GM19328 (cell line): ENCODE measurements around the gene SAP130.
"Not testable (repeated sequence)": the region's sequence is repeated elsewhere in the genome, so short reads cannot be mapped to it uniquely, and the experiment has no call there.

Experiments used
- ATAC-seq: cut with Tn5 transposase; IDR thresholded peaks from one replicate; pipeline ENCODE4 v1.9.1; 2021; ENCODE audit warnings: mild to moderate bottlenecking, moderate library complexity; ENCODE audit not compliant: unreplicated experiment

The SAP130 gene

DNA sequence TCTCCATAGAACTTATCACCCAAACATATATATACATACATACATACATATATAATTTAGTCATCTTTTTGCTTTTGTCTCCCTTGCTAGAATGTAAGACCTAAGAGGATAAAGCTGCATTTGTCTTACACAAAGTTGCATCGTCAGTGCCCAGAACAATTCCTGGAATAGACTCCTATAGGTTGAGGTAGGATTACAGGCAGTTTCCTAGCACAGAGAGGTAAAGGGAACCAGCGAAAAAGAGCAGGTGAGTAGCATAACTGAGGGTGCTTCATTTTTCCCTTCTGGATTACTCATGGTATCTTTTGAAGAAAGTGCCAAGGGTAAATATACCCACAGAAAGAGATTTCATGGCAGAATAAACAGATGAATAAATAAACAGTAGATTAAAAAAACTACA lies 74.0 kb downstream of the SAP130 start:
- no peak for ATAC-seq

DNA sequence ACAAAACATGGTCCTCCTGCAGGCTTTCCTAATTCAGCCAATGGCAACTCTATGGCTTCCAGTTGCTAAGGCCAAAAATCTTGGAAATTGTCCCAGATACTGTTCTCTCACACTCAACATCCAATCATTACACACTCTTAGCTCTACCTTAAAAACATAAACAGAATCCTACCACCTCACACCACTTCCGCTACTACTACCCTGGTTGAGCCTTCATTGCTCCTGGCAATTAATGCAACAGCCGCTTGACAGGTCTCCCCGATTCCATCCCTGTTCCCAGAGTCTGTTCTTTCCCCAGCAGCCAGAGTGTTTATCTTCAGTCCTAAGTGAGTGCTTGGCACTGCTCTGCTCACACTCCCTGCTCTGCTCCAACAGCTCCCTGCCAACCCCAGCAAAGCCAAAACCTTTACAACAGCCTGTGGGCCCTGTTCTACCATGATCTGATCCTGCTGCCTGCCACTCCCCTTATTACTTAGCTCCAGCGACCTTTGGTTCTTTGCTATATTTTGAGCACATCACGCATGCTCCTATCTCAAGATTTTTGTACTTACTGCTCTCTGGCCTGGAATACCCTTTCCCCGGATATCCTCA lies 74.6 kb downstream of the SAP130 start:
- ATAC-seq = no peak

DNA sequence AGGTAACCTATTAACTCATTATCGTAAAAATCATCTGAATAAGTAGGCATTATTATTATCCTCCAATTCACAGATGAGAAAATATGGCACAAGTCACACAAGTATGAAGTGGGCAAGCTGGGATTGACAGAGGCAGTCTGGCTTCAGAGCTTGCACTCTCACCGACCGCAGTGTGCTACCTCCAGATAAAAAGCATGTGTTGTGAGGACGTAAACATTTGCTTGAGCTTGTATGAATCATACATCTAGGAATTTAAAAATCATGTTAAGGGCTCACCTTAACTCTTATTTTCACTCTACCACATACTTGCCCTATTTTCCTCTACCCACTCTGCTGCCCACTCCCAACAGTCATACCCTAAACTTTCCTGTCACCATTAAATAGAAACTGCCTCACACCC lies 76.8 kb downstream of the SAP130 start:
- no peak for ATAC-seq

DNA sequence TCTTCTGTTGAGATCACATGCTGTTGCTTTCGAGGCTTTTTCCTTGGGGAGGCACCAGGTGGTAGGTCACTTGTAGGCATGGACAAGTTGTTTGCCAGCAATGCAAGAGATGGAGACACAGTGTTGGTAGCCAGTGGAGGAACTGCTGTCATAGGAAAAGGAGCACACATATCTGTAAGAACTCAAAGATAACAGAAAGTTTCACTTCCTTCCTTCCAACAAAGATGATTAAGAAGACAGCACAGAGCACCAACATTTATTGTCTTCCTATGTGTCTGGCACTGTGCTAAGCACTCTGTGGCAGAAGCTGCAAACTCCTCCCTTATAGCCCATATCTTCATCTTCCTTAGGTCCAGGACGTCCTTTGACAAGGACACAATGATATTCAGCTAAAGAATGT lies 77.6 kb downstream of the SAP130 start:
- no peak for ATAC-seq

DNA sequence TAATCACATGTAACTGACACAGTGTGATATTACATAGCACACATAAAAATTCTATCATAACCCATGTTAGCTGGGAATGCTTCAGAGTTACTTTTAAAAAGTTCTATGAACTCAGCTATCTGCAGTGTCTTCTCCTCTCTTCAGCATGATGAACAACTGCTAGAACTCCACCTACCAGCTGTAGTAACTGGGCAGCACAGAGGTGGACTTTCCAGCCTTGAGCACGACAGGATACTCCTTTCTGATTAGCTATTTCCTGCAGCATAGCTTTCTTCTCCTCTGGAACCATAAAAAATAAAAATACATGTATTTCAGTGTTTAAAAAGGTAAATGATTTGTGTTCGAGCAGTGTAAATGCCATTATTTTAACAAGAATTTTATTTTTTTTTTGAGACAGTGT lies 82.6 kb downstream of the SAP130 start:
- ATAC-seq = no peak

DNA sequence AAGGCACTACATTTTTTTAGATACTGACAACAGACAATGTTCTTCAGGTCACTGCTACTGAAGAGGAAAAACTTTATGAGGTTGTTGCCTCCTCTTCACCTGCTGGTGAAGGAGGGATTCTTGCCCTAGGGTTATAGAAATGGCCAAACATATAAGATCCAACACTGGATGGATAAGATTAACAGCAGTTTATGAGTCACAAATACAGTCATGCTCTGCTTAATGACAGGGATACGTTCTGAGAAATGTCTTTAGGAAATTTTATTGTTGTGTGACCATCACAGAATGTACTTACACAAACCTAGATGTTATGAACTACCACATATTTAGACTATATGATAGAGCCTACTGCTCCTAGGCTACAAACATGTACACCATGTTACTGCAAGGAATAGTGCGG lies 84.7 kb downstream of the SAP130 start:
- no peak for ATAC-seq

DNA sequence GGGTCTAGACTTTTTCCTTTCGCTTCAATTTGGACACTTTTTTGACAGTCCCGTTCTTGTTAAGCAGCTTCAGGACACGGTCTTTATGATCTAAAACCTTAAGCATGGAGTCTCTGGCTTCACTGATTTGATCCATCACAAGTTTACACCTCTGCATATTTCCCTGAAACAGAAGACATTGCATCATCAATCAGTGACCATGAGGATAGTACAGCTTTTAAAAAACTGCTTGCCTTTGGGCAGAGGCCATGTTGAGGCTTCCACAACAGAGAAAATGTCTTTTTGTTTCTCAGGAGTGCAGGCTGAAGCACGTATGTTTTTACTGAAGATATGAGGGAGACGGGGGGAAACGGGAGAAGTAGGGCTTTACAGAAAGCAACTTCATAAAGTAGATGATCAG lies 85.9 kb downstream of the SAP130 start:
- ATAC-seq = no peak

DNA sequence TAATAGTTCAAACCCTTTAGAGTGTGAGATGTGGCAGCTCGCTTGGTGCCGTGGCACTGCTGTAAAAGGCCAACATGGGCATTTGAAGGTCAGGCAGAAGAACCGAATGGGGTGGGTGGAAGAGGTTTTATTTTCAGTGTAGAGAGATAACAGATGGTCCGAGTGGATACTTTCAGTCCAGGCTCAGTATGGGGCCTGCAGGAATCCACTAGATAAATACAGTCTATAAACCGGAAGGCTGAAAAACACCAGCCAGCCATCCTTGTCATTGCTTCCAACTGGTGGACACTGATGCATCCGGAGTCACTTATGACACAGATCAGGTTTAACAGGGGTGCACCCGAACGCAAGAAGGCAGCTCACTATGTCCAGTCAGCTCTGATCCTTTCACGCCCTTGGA lies 86.4 kb downstream of the SAP130 start:
- no peak for ATAC-seq

DNA sequence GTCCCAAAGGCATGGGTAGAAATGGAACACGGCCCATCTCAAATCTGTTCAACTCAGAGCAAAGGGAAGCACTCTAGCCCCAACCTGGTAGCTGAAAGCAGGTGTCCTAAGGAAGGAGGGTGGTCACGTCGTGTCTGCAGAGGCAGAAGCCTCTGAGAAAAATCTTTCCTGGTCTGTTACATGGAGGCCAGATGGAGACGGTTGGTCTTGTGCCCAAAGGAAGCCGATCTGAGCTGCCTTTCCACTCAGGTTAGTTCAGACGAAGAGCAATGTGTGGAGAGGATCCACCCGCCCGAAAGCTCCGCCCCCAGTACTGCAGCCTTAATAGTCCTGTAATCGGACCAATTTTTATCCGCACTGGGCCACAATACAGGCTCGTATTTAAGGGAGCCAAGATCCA lies 87.2 kb downstream of the SAP130 start:
- ATAC-seq = no peak

DNA sequence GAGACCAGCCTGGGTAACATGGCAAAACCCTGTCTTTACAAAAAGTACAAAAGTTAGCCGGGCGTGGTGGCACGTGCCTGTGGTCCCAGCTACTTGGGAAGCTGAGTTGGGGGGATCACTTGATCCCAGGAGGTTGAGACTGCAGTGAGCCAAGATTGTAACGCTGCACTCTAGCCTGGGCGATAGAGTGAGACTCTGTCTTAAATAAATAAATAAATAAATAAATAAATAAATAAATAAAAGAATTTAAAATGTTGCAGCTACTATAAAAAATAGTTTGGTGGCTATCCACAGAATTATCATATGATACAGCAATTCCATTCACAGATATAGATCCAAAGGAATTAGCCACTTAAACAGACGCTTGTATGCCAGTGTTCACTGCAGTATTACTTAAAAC lies 92.5 kb downstream of the SAP130 start:
- ATAC-seq = no peak

DNA sequence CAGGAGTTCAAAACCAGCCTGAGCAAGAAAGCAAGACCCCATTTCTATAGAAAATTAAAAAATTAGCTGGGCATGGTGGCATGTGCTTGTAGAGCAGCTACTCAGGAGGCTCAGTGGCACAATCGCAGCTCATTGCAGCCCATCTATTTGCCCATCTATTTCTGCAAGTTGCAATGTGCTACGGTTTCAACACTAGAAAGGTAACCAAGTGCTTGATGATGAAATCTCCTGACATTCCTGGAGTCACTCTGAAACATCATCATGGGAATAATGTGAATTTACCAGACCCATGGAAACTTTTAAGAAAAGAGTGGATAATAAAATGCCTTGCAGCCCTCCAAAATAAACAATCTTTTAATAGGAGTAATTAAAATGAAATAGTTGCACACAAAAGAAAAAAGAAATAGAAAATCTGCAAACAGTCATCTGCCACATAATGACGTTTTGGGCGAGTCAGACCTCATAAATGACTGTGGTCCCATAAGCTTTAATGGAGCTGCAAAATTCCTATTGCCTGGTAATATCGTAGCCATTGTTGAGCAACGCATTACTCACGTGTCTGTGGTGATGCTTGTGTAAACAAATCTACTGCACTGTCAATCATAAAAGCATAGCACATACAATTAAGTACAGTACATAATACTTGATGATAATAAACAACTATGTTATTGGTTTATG lies 95.5 kb downstream of the SAP130 start:
- no peak for ATAC-seq

DNA sequence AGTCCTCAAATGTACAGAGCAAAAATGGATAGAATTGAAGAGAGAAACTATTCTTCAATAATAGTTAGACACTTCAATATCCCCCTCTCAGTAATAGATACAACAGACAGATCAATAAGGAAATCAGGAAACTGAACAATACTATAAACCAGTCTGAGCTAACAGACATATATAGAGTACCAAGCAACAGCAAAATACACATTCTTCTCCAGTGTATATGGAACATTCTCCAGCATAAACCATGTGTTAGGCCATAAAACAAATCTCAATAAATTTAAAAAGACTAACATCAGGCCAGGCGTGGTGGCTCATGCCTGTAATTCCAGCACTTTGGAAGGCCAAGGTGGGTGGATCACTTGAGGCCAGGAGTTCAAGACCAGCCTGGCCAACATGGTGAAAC lies 98.4 kb downstream of the SAP130 start:
- ATAC-seq = no peak

DNA sequence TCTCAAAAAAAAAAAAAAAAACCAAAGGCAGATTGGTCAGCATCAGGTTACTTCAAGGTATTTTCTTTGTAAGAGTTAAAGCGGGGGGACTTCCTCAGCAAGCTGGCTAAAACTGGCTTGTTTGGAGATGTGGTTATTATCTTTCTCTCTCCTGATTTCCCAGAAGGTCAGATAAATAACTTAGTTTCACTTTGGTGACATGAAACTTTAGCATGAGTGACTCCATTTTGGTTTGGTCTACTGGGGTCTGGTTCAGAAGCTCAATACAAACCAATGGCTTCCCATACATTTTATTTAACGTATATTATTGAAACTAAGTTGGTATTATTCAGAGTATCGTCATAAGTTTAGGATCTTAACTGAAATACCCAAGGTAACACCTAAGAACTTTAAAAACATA lies 100.5 kb downstream of the SAP130 start:
- ATAC-seq = no peak

DNA sequence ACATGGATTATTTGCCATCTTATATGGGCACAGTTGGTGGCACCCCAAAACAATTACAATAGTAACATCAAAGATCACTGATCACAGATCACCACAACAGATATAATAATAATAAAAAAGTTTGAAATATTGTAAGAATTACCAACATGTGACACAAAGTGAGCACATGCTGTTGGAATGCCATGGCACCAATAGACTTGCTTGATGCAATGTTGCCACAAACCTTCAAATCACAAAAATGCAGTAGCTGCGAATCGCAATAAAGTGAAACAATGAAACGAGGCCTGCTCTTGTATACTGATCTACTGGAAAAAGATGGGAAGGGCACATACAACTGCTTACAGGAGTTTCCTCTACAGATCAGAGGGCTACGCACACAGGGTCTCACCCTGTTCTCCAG lies 109.9 kb downstream of the SAP130 start:
- ATAC-seq = no peak

DNA sequence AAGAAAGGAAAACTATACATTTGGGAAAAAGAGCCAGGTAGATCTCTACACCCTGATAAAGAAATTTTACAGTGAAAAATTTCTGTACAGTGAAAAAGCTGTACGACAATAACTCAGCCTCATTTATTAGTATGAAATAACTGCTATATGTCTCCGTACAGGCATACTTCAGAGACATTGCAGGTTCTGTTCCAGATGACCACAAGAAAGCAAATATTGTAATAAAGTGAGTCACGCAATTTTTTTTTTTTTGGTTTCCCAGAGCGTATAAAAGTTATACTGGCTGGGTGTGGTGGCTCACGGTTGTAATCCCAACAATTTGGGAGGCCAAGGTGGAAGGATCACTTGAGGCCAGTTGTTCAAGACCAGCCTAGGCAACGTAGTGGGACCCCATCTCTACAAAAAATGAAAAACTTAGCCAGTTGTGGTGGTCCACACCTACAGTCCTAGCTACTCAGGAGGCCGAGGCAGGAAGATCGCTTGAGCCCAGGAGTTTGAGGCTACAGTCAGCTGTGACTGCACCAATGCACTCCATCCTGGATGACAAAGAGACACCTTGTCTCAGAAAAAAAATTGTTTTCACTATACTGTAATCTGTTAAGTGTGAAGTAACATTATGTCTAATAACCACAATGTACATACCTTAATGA lies 113.9 kb downstream of the SAP130 start:
- no peak for ATAC-seq

DNA sequence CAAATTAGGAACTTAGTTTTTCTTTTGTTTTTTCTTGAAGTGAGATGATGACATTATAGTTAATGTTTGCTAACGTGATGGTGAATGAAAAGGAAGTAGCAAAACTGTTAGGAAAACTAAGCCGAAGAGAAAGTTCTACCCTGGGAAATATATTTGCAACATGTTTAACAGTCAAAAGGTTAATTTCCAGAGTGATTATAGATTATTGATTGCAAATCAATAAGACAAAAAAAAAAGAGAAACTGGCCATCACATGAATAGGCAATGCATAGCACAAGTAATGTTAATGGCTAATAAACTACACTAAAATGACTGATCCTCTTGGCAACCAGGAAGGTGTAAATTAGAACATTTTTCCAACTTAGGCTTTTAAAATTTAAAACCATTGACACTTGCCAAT lies 116.1 kb downstream of the SAP130 start:
- ATAC-seq = no peak

DNA sequence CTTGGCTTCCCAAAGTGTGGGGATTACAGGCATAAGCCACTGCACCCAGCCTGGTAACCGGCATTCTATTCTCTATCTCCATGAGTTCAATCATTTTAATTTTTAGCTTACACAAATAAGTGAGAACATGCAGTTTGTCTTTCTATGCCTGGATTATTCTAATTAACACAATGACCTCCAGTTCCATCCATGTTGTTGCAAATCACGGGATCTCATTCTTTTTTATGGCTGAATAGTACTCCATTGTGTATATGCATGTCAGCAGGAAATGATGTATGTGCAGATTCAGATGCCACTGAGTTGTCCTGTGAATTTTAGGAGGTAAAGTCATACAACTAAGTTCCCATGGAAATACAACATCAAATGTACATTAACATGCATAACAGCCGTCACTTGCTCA lies 117.4 kb downstream of the SAP130 start:
- no peak for ATAC-seq

DNA sequence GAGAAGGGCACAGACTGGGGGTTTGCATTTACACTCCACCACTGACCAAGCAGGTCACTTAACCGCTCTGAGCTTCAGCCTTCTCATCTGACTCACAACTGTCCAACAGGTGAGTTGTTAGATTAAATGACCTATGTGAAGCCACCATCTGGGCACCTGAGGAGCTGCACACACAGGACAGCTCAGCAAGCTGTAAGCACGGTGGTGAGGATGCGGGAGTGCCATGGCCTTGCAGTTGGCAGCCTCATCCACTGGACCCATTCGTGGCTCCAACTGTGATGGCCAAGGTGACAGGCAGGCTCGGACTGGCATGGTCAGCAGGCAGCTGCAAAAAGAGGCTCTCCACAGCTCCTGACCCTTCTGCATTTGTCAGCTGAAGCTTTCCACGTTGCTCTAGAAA lies 118.8 kb downstream of the SAP130 start:
- ATAC-seq = no peak

DNA sequence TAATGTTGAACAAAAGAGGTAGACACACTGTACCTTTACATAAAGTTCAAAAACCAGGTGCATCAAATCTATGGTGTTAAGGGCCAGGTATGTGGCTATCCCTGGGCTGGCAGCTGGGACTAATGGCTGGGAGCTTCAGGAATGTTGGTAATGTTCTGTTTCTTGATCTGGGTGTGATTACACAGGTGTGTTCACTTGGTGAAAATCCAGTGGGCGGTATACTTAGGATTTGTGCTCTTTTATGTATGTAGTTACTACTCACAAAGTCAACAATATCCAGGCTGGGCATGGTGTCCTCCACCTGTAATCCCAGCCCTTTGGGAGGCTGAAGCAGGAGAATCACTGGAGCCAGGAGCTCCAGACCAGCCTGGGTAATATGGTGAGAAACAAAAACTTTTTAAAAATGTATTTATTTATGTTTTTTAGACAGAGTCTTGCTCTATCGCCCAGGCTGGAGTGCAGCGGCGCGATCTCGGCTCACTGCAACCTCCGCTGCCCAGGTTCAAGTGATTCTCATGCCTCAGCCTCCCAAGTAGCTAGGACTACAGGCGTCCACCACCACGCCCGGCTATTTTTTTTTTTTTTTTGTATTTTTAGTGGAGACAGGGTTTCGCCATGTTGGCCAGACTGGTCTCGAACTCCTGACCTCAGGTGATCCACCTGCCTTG lies 120.0 kb downstream of the SAP130 start:
- not testable (repeated sequence) for ATAC-seq

DNA sequence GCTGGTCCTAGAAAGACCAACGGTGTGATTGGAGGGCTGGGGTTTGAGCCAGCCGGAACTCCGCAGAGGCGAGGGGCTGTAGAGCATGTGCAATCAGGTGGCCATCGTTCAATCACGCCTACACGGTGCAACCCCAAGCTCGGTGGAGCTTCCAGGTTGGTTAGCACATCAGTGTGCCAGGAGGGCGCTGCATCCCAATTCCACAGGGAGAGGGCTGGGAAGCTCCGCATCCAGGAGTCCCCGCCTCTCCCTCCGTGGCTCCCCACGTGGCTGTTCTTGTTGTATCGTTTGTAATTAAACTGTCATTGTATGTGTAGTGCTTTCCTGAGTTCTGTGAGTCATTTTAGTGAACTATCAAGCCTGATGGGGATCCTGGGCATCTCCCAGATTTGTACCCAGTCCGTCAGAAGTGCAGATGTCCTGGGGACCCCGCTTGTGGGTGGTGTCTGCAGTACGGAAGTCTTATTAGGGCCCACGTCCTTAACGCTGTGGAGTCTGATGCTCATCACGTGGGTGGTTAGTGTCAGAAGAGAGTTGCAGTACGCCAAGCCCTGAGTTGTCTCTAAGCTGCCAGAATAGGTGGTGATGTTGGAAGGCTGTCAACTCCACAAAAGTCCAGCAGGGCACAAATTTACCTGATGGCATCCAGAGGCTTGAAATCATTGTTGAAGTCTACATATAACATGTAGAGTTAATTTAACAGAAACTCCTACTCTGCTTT lies 121.5 kb downstream of the SAP130 start:
- ATAC-seq = no peak

DNA sequence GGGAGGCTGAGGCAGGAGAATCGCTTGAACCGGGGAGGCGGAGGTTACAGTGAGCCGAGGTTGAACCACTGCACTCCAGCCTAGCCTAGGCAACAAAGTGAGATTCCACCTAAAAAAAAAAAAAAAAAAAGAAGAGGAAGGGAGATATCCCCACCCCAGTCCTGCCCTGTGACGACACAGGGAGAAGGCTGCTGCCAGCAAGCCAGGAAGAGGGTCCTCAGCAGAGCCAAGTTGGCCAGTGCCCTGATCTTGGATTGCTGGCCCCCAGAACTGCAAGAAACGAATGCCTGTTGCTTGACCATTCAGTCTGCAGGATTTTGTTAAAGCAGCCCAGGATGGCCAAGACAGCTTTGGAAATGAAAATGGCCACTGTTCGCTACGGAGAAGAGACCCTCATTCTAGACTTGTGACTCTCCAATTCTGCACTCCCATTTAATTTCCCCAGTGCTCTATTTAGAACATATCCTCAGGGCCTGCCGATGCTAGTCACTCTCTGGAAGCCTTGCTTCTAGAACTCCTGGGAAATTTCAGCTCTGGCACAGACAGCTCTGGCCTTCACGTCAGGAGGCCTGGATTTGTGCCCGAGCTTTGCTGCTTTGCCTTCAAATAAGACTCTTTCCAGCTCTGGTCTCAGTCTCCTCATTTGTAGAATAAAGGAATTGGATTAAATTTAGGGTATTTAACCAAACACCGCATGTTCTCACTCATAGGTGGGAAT lies 126.4 kb downstream of the SAP130 start:
- ATAC-seq = no peak
